Lower lobe of right lung (tissue), 2 donors: ENCODE results near the gene KRTAP10-12. TPM values are rescaled to one million over a fixed set of nuclear protein-coding genes. Genes with fewer than 3 reads are reported as not detected.
"Not testable (repeated sequence)": the region's sequence is repeated elsewhere in the genome, so short reads cannot be mapped to it uniquely, and the experiment has no call there.

ENCODE experiments used
- ATAC-seq, 2 donors: fragments of 200-7000 bp; cut with Tn5 transposase; one replicate each; pipeline ENCODE4 v1.9.1; 2020 to 2022; ENCODE audit warnings: mild to moderate bottlenecking in 2 of 2, moderate library complexity in 2 of 2
- DNase-seq: peaks from one replicate; pipeline ENCODE4 v3.0.0-alpha.2; 2020
- H3K27ac ChIP-seq: fragments of 200-600 bp; one replicate; pipeline ENCODE4 v1.8.0; 2022
- H3K27me3 ChIP-seq: fragments of 200-600 bp; one replicate; pipeline ENCODE4 v1.8.0; 2022; ENCODE audit warnings: low read depth
- H3K36me3 ChIP-seq: fragments of 200-600 bp; one replicate; pipeline ENCODE4 v1.8.0; 2022; ENCODE audit warnings: mild to moderate bottlenecking
- H3K4me1 ChIP-seq: fragments of 200-600 bp; one replicate; pipeline ENCODE4 v1.8.0; 2022
- H3K4me3 ChIP-seq: fragments of 200-600 bp; one replicate; pipeline ENCODE4 v1.8.0; 2022; ENCODE audit warnings: mild to moderate bottlenecking
- H3K9me3 ChIP-seq: fragments of 200-600 bp; one replicate; pipeline ENCODE4 v1.8.0; 2022
- intact Hi-C: fragments of 100-400 bp; cut with DNase I; formaldehyde crosslinking; loops from one replicate; pipeline ENCODE4 v1.11.0; 2022
- long read RNA-seq: library from polyadenylated mRNA; unstranded; transcript quantifications from one replicate; pipeline ENCODE4 v2.0.0, GENCODE V29; 2021
- total RNA-seq: library from RNA; stranded (reverse); fragmentation: NEBNext Ultra II Directional; extraction: Animal tissue kit (Norgen Biotek cat#: 25700); gene quantifications from one replicate; pipeline ENCODE4 v1.2.1, GENCODE V29; 2021
- TF ChIP-seq, protein P1 (sequence below): fragments of 200-600 bp; IDR thresholded peaks from one replicate; pipeline ENCODE4 v1.8.0; 2022; ENCODE audit warnings: antibody characterized with exemption, mild to moderate bottlenecking
- donor health status: DM: no; HTN: yes; CAD: no; lungs with severe emphysema.

The KRTAP10-12 gene
- not detected for total RNA-seq
- long read RNA-seq = 0 reads

DNA sequence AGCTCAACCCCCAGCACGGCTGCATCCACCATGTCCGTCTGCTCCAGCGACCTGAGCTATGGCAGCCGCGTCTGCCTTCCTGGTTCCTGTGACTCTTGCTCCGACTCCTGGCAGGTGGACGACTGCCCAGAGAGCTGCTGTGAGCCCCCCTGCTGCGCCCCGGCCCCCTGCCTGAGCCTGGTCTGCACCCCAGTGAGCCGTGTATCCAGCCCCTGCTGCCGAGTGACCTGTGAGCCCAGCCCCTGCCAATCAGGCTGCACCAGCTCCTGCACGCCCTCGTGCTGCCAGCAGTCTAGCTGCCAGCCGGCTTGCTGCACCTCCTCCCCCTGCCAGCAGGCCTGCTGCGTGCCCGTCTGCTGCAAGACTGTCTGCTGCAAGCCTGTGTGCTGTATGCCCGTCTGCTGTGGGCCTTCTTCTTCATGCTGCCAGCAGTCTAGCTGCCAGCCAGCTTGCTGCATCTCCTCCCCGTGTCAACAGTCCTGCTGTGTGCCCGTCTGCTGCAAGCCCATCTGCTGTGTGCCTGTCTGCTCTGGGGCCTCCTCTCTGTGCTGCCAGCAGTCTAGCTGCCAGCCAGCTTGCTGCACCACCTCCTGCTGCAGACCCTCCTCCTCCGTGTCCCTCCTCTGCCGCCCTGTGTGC lies at the start of gene KRTAP10-12:
TSS of gene KRTAP10-12 (plus strand) at position 1 of the 639 bp plus-strand sequence. CDS start at position 31, 30 bp downstream.
- DNase-seq, H3K36me3 ChIP-seq, H3K4me1 ChIP-seq, ATAC-seq, H3K27ac ChIP-seq, H3K4me3 ChIP-seq, intact Hi-C loops: not testable (repeated sequence)
- Histone ChIP-seq H3K9me3 (peaks cover 20% of the 10 kb centered on the region), H3K27me3 (peaks cover 45% of the 10 kb centered on the region)

GRCh38 chr21:44647222-44647552 lies 49.8 kb upstream of the KRTAP10-12 start:
- intact Hi-C loops = no loop called here
- Histone ChIP-seq H3K4me3 (no peak overlapping the region), H3K9me3 (no peaks in the 10 kb centered on the region), H3K36me3 (no peaks in the 10 kb centered on the region), H3K27ac (no peak overlapping the region), H3K27me3 (no peaks in the 10 kb centered on the region), H3K4me1 (no peaks in the 10 kb centered on the region)
- no peak for ATAC-seq
- DNase-seq = no peak
- TF ChIP-seq, protein P1, sequence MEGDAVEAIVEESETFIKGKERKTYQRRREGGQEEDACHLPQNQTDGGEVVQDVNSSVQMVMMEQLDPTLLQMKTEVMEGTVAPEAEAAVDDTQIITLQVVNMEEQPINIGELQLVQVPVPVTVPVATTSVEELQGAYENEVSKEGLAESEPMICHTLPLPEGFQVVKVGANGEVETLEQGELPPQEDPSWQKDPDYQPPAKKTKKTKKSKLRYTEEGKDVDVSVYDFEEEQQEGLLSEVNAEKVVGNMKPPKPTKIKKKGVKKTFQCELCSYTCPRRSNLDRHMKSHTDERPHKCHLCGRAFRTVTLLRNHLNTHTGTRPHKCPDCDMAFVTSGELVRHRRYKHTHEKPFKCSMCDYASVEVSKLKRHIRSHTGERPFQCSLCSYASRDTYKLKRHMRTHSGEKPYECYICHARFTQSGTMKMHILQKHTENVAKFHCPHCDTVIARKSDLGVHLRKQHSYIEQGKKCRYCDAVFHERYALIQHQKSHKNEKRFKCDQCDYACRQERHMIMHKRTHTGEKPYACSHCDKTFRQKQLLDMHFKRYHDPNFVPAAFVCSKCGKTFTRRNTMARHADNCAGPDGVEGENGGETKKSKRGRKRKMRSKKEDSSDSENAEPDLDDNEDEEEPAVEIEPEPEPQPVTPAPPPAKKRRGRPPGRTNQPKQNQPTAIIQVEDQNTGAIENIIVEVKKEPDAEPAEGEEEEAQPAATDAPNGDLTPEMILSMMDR = no peak

- H3K4me1 ChIP-seq = no peaks in the 10 kb centered on the region
- ATAC-seq (no peak), DNase-seq (no peak)
- no peaks in the 10 kb centered on the region for H3K27me3 ChIP-seq
- TF ChIP-seq, protein P1 = no peak
- H3K9me3 ChIP-seq = no peaks in the 10 kb centered on the region
- no peak overlapping the region for H3K27ac ChIP-seq
- no peak overlapping the region for H3K4me3 ChIP-seq
- intact Hi-C loops = no loop called here
- H3K36me3 ChIP-seq = no peaks in the 10 kb centered on the region
These were observed 48.2 kb upstream of the KRTAP10-12 start for GRCh38 chr21:44648557-44649311.

GRCh38 chr21:44649521-44650100 lies 47.4 kb upstream of the KRTAP10-12 start:
- H3K27ac ChIP-seq = no peak overlapping the region
- H3K4me1 ChIP-seq = no peaks in the 10 kb centered on the region
- TF ChIP-seq, protein P1 = no peak
- H3K36me3 ChIP-seq = no peaks in the 10 kb centered on the region
- H3K9me3 ChIP-seq = no peaks in the 10 kb centered on the region
- intact Hi-C loops = no loop called here
- no peak for DNase-seq
- no peak overlapping the region for H3K4me3 ChIP-seq
- ATAC-seq = no peak
- H3K27me3 ChIP-seq = peaks cover 3% of the 10 kb centered on the region

- intact Hi-C loops = no loop called here
- DNase-seq (no peak), ATAC-seq (no peak)
- Histone ChIP-seq H3K9me3 (no peaks in the 10 kb centered on the region), H3K27ac (no peak overlapping the region), H3K4me1 (no peaks in the 10 kb centered on the region), H3K36me3 (no peaks in the 10 kb centered on the region), H3K27me3 (peaks cover 3% of the 10 kb centered on the region), H3K4me3 (no peak overlapping the region)
- TF ChIP-seq, protein P1 = no peak
These were observed 46.6 kb upstream of the KRTAP10-12 start for GRCh38 chr21:44650265-44650972.
